SIG-M5 (cell line): ENCODE results near the gene LCE7A.

Source experiments
- DNase-seq: peaks from one replicate; lab custom pipeline; 2025; lab: John Stamatoyannopoulos, UW

The LCE7A gene

DNA sequence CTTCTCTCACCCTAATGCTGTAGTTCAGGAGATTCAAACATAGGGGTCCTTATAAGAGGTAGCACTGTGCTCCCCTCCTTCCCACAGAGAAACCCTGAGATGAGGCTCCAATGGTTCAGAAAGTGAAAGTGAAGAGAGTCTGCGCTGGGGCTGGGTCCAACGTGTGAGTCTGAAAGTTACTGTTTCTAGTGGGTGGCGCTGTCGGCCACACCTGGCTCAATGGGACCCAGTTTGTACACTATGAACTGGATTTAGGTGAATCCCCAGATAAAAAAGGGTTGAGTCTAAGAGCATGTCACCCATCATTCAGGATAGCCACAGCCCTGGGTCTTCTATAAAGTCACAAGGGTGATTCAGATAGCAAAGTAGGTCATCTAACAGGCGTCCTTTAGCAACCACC is 21.1 kb downstream of the LCE7A start:
- no peak for DNase-seq

GRCh38 chr1:152884085-152884484 is 24.3 kb downstream of the LCE7A start:
- no peak for DNase-seq

DNA sequence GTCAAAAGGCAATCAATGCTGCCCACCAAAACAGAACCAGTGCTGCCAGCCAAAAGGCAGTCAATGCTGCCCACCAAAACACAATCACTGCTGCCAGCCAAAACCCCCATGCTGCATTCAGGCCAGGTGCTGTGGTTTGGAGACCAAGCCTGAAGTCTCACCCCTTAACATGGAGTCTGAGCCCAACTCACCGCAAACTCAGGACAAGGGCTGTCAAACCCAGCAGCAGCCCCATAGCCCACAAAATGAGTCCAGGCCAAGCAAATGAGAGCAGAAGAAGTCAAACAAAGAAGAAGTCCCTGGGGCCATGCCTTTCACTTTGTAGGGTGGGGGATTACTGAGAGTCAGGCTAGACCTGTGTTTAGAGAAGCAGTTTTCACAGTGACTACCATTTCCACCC is 24.7 kb downstream of the LCE7A start:
- no peak for DNase-seq

DNA sequence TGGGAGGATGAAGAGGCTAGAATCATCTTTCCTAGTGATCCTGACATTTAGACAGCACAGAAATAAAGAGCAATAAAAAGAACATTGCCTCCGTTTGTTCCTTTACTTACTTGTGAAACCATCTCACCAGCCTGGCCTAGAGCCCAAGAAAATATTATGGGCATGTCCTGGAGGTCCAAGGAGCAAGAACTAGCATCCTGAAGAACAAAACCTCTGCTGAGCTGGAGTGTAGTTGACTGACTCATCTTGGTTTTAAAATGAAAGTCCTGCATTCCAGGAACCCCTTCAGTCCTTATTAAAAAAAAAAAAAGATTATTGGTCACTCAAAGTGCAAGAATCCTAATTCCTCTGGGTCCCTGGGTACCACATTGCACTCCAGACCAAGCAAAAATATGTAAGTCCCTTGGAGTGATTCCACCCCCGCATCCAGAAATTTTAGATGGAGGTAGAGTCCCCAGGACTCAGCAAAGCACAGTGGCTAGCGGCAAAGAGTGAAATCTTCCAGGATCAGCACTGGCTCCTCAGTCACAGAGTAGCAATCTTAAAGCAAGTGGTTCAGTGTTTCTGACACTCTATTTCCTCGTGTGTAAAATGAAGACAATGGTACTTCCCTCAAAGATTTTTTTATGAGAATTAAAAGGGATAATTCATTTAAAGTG is 25.3 kb downstream of the LCE7A start:
- DNase-seq = no peak

DNA sequence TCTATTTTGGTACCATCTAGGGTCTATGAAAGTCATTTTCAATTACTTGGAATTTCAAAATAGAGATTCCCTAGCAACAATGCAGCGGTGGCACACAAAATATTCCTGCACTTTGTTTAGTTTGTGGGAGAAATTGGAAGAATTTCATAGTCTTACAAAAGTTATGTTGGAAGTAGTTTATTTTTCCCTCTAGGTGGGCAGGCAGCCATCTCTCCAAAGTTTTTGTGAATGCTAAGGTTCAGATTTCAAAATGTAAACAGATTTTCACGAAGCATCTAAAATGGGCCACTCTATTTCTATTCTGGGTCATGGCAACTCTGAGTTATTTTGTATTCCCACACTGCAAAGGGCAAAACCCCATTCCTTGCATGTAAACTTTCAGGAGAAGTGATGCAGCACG is 26.3 kb downstream of the LCE7A start:
- no peak for DNase-seq

GRCh38 chr1:152886758-152887409 is 27.1 kb downstream of the LCE7A start:
- DNase-seq = no peak

DNA sequence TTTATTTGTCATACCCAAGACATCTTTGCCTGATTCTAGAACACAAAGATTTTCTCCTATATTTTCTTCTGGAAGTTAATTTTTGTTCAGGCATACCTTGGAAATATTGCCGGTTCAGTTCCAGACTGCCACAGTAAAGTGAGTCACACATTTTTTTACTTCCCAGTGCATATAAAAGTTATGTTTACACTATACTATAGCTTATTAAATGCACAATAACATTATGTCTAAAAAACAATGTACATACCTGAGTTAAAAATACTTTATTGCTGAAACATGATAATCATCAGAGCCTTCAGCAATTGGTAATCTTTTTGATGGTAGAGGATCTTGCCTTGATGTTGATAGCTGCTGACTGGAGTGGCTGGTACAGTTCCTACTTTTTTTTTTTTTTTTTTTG is 28.3 kb downstream of the LCE7A start:
- DNase-seq = no peak

DNA sequence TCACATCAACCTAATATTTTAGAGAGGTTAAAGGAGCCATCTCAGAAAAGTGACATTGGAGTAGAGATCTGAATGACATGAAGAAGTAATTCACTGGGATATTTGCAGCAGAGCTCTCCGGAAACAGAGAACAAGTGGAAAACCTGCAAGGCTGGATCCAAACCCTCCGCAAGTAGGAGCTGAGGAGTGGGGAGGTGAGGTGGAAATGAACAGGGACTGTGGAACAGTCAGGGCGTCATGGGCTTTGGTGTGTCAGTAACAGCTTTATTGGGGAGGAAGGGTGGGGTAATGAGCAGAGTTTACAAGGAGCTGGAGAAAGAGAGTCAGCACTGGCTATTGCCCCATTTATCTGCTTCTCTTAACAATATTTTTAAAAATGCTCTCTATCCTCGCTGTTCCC is 39.2 kb downstream of the LCE7A start:
- DNase-seq = no peak

GRCh38 chr1:152899883-152900282 is 40.1 kb downstream of the LCE7A start:
- no peak for DNase-seq

GRCh38 chr1:152901631-152902030 is 41.8 kb downstream of the LCE7A start:
- no peak for DNase-seq

GRCh38 chr1:152902636-152903035 is 42.8 kb downstream of the LCE7A start:
- DNase-seq = no peak

GRCh38 chr1:152904688-152905440 is 45.1 kb downstream of the LCE7A start:
- DNase-seq = no peak

- DNase-seq = no peak
Observed at GRCh38 chr1:152906023-152906565, 46.3 kb downstream of the LCE7A start.

DNA sequence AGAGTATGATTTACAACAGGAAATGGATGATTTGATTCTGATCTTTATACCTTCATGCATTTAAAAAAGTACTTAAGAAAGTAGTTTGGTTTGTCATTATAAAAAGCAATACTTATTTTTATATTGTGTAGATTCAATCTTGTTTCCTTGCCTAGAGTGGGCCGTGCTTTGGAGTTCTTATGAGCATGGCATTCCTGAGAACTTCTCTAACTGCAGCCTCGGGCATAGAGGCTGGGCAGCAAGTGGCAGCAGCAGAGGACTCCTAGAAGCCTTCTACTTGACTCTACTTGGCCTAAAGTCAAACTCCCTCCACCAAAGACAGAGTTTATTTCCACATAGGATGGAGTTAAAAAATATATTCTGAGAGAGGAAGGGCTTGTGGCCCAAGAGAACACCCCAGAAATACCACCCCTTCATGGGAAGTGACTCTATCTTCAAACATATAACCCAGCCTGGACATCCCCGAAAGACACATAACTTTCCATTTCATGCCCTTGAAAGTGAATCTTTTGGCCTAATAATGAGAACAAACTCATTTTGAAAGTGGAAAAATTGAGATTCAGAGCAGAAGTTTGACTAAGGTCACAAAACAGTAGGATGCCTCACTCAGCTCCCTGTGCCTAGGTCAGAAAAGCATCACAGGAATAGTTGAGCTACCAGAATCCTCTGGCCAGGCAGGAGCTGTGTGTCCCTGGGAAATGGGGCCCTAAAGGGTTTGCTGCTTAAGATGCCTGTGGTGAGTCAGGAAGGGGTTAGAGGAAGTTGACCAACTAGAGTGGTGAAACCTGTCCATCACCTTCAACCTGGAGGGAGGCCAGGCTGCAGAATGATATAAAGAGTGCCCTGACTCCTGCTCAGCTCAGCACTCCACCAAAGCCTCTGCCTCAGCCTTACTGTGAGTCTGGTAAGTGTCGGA is 48.1 kb downstream of the LCE7A start, which contains the start of gene IVL:
Gene IVL, plus strand, starts transcription at position 861 of the 916 bp plus-strand sequence. CDS start 1,252 bp downstream, outside the sequence.
- DNase-seq = no peak

DNA sequence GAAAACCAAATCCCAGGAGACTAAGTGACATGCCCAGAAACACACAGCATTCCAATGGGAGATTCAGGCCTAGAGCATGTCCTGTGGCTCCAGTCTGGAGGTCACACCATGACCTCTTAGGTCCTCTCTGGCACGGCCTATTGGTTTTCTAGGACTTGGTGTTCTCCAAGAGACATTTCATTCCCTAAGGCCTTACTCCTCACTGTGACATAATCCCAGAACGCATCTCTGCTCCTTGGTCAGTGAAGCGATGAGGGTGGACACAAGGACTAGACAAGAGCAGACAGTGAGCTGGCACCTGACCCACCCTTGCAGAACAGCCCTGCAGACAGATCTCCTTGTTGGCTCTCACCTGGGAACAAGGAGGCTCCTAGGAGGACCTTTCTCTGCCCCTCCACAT is 49.4 kb downstream of the LCE7A start:
- DNase-seq = no peak
